Mucosa of stomach (tissue), 1 donor: ENCODE data around the gene SCAMP4.

Source experiments
- H3K27me3 ChIP-seq: one replicate; pipeline ENCODE4 v1.7.0; 2013; ENCODE audit warnings: mild to moderate bottlenecking, low read length; ENCODE audit not compliant: control insufficient read depth, insufficient read depth
- H3K36me3 ChIP-seq: one replicate; pipeline ENCODE4 v1.7.0; 2013; ENCODE audit warnings: low read length; ENCODE audit not compliant: control insufficient read depth, insufficient read depth
- H3K4me1 ChIP-seq: one replicate; pipeline ENCODE4 v1.7.0; 2013; ENCODE audit warnings: mild to moderate bottlenecking, low read length; ENCODE audit not compliant: control insufficient read depth, insufficient read depth
- H3K4me3 ChIP-seq: one replicate; pipeline ENCODE4 v1.7.0; 2013; ENCODE audit warnings: low read length
- H3K9ac ChIP-seq: one replicate; pipeline ENCODE4 v1.7.0; 2013; ENCODE audit warnings: mild to moderate bottlenecking, low read length, moderate library complexity
- H3K9me3 ChIP-seq: one replicate; pipeline ENCODE4 v1.7.0; 2013; ENCODE audit warnings: mild to moderate bottlenecking, low read length, moderate library complexity; ENCODE audit not compliant: control insufficient read depth
- donor health status: Pancreatic carcinoma.

SCAMP4 gene

DNA sequence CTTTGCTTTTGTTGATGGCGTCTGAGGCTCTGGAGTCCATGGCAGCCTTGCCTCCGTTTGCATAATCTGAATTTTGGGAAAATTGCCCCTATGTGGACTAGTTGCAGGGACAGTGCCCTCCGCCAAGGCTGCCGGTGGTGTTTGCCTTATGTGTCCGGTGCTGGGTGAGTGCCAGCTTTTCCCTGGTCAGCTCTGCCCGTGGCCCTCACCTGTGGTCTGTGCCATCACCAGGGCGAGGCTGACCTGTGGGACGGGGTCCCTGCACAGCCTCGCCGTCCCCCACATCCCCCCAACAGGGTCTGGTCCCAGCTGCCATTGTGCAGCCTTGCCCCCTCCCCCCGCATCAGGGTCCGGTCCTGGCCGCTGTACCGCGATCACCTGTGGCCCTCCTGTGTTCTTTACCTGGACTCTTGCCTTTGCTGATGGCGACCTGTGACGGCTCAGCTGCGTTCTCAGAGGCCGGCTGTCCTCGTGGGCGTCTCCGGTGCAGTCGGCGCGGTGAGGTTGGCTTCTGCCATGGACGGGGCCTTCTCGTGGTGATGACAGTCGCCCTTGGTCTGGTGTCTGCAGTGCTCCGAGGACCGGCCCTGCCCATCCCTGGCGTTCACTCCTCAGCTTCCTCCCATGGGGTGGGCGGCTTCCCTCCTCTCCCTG, 48.4 kb downstream of the SCAMP4 start:
- H3K9ac ChIP-seq: no peak overlapping the region
- H3K4me1 ChIP-seq: peaks cover 4% of the 10 kb centered on the region
- H3K36me3 ChIP-seq: no peaks in the 10 kb centered on the region
- no peak overlapping the region for H3K4me3 ChIP-seq
- H3K27me3 ChIP-seq: no peaks in the 10 kb centered on the region
- H3K9me3 ChIP-seq: no peaks in the 10 kb centered on the region

GRCh38 chr19:1954532-1954933, 49.3 kb downstream of the SCAMP4 start:
- Histone ChIP-seq H3K4me1 (peaks cover 4% of the 10 kb centered on the region), H3K27me3 (no peaks in the 10 kb centered on the region), H3K9me3 (no peaks in the 10 kb centered on the region), H3K4me3 (no peak overlapping the region), H3K9ac (no peak overlapping the region), H3K36me3 (no peaks in the 10 kb centered on the region)

DNA sequence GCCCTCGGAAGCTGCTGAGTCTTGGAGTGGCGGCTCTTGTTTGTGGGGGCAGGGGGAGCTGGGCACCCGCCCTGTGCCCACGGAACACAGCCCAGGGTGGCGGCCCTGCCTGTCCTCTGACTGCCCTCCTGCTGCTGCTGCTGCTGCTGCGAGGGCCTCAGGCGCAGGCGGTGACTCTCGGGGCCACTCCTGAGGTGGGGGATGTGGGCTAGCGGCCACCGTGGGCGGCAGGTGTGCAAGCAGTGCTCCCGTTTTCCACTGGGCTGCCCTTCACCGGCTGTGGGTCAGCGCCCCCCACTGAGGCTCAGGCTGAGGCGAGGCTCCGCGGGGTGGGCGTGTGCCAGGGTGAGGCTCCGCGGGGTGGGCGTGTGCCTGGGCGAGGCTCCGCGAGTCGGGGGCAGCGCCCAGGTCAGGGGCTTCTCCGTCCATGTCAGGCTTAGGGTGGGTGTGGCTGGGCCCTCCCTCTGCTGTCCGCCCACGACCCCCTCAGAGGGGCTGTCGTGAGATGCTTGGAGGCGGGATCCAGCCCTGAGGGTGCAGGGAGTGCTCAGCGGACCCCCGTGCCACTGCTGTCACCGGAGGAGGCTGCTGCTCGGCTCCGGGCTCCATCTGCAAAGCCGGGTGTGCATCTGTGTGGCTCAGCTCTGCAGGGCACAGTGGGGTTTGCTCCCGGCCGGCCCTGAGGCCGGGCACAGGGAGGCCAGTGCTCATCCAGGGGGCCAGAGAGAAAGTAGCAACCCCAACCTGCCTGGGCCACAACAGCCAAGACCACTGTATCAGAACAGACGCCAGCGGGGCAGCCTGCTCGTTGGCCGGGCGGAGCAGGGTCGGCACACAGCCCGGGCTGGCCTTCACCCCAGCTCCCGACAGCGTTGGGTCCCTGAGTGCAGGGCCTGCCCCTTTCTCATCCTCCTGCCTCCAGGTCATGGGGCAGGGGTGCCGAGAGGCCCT, 50.2 kb downstream of the SCAMP4 start:
- no peaks in the 10 kb centered on the region for H3K36me3 ChIP-seq
- H3K4me3 ChIP-seq: no peak overlapping the region
- H3K9me3 ChIP-seq: no peaks in the 10 kb centered on the region
- H3K9ac ChIP-seq: no peak overlapping the region
- H3K4me1 ChIP-seq: peaks cover 4% of the 10 kb centered on the region
- H3K27me3 ChIP-seq: no peaks in the 10 kb centered on the region

DNA sequence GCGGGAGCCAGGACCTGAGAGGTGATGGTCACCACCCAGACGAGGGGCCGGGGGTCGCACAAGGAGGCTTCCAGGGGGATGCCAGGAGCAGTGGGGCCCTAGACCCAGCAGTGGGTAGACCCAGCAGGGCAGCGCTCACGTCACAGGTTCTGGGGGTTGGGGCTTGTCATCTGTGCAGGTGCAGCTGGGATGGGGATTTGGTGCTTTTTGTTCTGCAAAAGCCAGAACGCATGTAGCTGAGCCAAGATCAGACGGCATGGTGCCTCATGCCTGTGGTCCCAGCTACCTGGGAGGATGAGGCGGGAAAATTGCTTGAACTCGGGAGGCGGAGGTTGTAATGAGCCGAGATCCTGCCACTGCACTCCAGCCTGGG, 50.9 kb downstream of the SCAMP4 start:
- Histone ChIP-seq H3K4me1 (peaks cover 4% of the 10 kb centered on the region), H3K4me3 (no peak overlapping the region), H3K9ac (no peak overlapping the region), H3K36me3 (no peaks in the 10 kb centered on the region), H3K9me3 (no peaks in the 10 kb centered on the region), H3K27me3 (no peaks in the 10 kb centered on the region)

DNA sequence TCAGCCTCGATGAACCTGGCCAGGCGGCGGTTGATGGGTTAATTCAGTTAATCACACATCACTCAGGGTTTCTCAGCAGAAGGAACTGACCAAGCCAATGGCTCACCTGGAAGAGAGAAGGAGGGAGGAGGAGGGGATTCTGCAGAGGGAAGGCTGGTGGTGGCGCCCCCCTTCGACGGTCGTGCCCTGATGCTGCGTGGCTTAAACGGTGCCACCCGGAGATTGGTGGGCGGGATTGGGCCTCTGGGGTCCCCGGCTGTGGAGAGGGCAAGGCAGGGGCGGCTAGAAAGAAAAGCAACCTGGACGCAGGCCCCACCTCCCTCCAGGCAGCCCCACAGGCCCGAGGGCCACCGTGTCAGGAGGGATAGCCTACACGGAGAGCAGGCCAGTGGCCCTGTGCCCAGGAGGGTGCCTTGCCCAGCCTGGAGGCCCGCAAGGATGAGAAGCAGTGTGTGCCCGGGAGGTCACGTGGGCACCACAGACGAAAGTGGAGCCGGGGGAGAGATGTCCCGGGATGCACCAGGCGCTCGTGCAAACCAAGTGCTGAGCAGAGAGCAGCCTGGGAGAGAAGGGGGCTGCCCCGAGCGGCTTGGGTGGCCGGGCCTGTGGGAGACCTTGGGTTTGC, 51.8 kb downstream of the SCAMP4 start:
- Histone ChIP-seq H3K4me1 (peaks cover 4% of the 10 kb centered on the region), H3K4me3 (no peak overlapping the region), H3K27me3 (no peaks in the 10 kb centered on the region), H3K9me3 (no peaks in the 10 kb centered on the region), H3K36me3 (no peaks in the 10 kb centered on the region), H3K9ac (no peak overlapping the region)

DNA sequence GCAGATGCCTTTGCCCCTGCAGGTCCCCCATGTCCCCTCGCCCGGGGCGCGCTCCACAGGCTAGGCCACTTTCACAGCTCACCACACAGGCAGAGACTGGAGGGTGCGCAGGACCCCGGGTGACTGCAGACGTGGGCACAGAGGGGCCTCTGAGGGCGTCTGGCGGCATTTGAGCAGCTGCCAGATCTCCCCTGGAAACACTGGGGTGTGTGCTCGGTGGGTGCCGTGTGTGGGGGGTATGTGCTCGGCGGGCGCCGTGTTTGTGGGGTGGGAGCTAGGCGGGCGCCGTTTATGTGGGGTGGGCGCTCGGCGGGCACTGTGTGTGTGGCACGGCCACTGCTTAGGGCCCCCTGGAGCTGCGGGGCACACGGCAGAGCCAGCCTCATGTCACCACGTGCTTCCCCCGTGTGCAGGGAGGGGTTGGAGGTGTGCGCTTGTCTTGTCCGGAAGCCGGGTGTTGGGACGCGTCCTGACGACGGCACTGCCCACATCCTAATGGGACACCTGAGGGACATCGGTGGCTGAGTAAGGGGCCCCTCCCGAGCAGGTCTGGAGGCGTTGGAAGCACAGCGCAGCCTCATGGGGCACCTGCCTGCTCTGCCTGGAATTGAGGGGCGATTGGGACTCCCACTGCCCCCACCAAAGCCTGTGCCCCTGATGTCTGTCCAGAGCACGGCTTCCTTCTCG, 52.5 kb downstream of the SCAMP4 start:
- Histone ChIP-seq H3K4me3 (no peak overlapping the region), H3K36me3 (no peaks in the 10 kb centered on the region), H3K4me1 (peaks cover 4% of the 10 kb centered on the region), H3K27me3 (no peaks in the 10 kb centered on the region), H3K9ac (no peak overlapping the region), H3K9me3 (no peaks in the 10 kb centered on the region)

GRCh38 chr19:1959928-1960589, 54.9 kb downstream of the SCAMP4 start:
- no peak overlapping the region for H3K4me3 ChIP-seq
- no peak overlapping the region for H3K9ac ChIP-seq
- no peaks in the 10 kb centered on the region for H3K4me1 ChIP-seq
- no peaks in the 10 kb centered on the region for H3K9me3 ChIP-seq
- no peaks in the 10 kb centered on the region for H3K36me3 ChIP-seq
- H3K27me3 ChIP-seq: no peaks in the 10 kb centered on the region

DNA sequence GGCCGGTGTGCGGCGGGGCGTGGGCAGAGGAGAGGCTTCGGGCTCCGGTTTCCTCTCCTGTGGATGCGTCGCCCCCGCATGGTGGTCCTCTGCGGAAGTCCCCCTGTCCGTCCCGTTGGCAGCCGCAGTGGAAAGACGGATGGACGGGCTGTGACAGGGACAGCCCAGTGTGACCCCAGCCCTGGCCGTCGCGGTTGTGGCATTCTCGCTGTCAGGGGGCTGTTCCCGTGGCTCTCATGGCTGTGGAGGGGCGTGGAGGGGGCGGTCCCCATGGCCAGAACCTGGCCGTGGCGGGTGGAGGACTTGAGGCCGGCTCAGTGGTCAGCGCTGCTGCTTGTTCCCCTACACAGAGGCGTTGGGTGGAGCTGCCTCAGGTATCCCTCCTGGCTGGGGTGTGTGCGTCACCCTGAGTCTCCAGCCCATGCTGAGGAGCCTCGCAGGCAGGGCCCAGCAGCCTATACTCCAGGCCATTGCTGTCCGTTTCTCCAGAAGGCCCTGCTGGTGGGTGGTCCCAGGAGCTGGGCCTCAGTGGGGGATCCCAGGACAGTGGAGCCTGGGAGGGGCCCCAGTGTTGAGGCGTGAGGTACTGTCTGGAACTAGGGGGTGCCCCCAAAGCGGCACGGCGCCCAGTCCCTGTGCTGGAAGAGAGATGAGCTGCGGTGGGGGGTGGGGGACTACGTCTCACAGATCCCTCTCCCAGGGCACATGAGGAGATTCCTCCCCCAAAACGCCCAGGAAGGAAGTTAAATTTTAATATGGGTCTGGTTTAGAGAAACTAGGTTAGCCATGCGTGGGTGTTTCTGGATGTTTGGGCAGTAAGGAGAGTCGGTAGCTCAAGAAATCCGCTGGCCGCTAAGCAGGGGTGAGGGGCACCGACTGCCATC, 56.0 kb downstream of the SCAMP4 start:
- H3K9me3 ChIP-seq: no peaks in the 10 kb centered on the region
- no peak overlapping the region for H3K9ac ChIP-seq
- H3K4me1 ChIP-seq: no peaks in the 10 kb centered on the region
- H3K27me3 ChIP-seq: no peaks in the 10 kb centered on the region
- no peak overlapping the region for H3K4me3 ChIP-seq
- no peaks in the 10 kb centered on the region for H3K36me3 ChIP-seq

GRCh38 chr19:1962674-1963073, 57.5 kb downstream of the SCAMP4 start:
- Histone ChIP-seq H3K9ac (no peak overlapping the region), H3K36me3 (no peaks in the 10 kb centered on the region), H3K9me3 (no peaks in the 10 kb centered on the region), H3K27me3 (no peaks in the 10 kb centered on the region), H3K4me3 (no peak overlapping the region), H3K4me1 (no peaks in the 10 kb centered on the region)

GRCh38 chr19:1967087-1967608, 61.9 kb downstream of the SCAMP4 start:
- no peaks in the 10 kb centered on the region for H3K9me3 ChIP-seq
- no peaks in the 10 kb centered on the region for H3K36me3 ChIP-seq
- H3K27me3 ChIP-seq: no peaks in the 10 kb centered on the region

More at GRCh38 chr19:1967087-1967608, 61.9 kb downstream of the SCAMP4 start:
- no peak overlapping the region for H3K9ac ChIP-seq
- no peaks in the 10 kb centered on the region for H3K4me1 ChIP-seq
- no peak overlapping the region for H3K4me3 ChIP-seq
